NCI-H1417 (cell line): ENCODE measurements around the gene UVRAG.

Source experiments
- DNase-seq, 3 experiments: peaks; one replicate each; lab custom pipeline; 2025; lab: John Stamatoyannopoulos, UW

Gene UVRAG

DNA sequence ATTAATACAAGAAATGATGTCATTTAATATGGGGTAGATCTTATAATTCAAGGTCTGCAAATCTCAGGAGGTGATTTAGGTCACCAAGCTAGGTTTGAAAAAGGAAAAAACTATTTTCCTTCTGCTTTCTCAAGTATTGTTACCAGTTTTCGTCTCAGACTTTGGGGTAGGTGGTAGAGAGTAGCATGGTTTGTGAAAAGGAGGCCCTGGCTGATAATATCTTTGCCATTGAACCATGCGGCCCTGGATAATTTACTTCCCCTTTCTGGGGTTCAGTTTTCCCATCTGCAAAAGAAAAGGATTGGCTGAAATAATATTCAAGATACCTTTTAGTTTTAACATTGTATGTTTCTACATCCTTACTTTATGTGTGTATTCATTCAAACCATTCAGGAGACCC, 299.2 kb downstream of the UVRAG start:
- DNase-seq = no peak

DNA sequence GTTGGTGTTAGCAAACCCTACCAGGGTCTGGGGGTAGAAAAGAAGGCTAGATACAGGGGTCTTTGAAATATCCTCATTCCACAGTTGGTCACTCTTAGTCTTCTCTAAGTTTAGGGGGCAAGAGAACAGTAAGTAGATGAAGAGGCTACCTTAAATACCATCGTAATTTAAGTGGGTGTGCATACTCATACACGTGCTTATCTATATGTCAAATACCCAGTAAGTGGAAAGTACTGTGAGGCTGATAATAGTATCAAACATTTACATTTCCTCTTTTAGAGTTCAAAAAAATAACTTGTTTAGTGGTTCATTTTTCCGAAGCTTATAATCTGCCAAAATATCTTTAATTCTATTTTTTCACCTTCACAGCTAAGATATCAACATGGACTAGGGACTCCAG, 300.5 kb downstream of the UVRAG start:
- no peak for DNase-seq

DNA sequence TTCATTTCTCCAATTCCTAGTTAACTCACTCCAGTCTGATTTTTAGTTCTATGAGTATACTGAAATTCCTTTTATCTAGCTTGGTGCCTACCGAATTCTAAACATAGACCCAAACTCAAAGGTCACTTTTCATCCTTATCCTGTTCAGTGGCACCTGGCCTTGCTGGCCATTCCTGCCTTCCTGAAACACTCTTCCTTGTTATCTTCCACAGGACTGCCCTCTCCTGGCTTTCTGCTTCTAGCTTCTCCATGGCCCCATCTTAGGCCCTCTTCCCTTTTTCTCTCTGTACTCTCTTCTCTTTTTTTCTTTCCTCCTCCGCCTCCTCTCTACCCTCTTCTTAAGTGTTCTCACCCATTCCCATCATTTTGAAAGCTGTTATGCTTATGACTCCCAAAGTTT, 304.0 kb downstream of the UVRAG start:
- DNase-seq = no peak

DNA sequence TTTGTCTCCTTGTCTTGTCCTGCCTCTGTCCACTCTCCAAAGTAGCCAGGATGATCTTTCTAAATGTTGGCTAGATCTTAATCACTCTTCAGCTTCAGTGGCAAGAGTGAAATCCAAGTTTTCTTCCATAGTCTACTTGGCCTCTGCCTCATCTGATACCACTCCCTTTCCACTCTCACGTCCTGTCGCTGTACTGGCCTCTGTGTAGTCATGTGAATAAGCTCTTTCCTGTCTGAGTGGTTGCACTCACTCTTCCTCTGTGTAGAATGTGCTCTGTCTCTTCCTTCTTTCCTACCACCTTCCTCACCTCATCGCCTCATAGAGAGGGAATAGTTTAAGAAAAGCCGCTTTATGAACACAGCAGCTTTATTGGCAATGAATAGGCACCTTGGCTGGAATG, 304.8 kb downstream of the UVRAG start:
- no peak for DNase-seq

DNA sequence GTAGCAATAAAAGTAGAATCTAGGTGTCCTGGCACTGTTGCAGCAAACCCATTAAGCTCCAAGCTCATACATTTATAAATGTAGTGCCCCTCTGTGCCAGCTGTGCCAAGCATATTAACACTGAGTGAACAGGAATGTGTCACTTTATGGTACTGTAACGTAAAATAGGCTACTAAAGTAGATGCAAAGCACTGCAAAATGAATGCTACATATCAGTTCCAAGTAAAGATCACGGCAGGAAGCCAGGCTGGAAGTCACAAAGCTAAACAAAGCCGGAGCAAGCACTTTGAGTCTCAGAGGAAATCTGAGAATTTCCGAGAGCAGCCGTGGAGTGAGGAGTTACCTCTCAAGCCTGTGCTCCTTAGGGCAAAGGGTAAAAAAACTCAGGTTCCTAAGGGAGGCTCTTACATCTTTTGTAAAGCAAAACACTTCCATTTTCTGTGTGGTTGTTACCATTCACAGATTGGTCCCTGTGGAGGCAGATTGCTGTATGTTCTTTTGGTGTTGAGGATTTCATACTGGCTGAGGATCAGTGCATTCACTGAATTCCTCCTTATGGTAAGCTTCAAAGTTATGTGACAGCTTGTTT, 305.6 kb downstream of the UVRAG start:
- peak in 1 of 3 experiments; percentile 6 for DNase-seq

DNA sequence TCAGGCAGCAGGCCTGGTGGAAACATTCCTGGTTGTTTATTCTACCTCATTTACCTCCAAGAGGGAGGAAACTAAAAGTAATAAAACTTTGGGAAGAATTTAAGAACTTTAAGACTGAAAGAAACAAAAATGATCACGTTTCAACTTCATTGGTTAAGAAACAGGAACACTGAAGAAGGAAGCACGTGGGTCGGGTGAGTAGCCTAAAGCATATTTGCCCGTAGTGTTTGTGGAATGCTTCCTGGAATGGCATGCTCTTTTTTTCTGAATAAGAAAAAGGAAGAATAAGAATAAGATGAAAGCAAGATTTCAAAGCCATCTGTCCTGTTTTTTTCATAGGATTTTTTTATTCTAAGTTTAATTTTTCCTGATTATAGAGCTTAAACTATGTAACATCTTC, 308.2 kb downstream of the UVRAG start:
- DNase-seq = no peak

DNA sequence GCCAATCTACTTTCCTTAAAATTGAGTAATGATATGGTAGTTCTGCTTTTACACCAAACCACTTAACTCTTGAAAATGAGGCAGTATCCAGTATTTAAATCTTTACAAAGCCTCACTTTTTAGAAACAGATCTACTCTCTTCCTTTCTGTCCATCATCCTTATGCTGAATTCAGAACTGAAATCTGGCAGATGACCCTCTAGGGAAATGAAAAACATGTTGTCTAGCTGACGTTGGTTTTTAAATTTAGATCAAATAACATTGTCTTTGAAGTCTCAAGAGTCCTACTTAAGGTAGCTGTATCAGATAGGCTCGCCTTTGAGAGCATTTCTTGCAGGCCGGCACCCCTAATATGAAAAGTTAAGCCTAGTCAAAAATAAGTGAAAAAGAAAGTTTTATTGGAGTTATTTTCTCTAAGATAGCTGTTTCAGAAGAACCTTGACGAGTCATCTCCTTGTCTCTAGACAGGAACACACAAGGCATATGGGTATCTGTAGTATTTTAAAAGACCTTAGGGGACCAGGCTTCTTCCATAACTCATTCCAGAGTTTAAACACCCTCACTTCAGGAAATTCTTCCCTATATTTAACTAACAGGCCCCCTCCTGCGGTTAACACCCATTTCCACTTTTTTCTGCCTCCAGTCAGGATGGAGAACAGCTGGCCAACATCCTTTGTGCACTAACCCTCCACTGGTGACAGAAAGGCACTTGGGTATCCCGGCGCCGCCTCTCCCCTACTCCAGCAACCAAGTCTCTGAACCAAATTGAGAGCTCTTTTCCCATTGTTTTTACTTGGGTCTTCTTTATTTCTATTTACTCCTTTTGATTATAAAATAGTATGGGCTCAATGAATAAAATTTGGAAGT, 310.1 kb downstream of the UVRAG start:
- DNase-seq = no peak

DNA sequence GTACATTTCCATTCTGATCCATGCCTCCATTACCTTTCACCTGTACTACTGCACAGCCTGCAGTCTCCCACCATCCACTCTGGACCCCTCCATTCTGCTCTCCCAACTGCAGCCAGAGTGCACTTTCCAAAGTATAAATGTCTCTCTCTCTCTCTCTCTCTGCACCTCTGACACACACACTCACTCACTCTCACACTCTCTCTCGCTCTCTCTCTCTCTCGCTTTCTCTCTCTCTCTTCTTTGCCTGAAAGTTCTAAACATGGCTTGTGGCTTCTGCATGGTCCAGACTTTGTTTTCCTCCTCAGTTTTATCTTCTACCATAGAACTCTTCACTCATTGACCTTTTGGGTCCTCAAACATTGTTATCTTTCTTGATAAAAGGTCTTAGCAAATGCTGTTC, 314.7 kb downstream of the UVRAG start:
- DNase-seq = no peak

DNA sequence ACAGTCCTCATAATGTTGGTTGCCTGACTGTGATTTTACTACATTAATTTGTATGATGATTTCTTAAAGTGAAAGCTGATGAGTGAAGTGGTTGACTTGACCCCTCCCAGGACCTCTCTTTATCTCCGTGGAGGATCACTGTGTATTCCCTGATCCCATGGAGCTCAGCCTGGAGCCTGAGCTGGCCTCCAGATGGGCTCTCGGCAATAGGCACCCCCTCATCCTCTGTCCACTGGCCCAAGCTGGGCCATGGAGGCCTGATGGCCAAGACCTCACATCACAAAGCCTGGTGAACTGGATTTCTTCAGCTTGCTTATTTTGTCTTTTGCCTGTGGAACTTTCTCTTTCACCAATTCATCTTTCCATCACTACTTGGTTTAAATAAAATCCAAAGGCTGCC, 316.1 kb downstream of the UVRAG start:
- no peak for DNase-seq

DNA sequence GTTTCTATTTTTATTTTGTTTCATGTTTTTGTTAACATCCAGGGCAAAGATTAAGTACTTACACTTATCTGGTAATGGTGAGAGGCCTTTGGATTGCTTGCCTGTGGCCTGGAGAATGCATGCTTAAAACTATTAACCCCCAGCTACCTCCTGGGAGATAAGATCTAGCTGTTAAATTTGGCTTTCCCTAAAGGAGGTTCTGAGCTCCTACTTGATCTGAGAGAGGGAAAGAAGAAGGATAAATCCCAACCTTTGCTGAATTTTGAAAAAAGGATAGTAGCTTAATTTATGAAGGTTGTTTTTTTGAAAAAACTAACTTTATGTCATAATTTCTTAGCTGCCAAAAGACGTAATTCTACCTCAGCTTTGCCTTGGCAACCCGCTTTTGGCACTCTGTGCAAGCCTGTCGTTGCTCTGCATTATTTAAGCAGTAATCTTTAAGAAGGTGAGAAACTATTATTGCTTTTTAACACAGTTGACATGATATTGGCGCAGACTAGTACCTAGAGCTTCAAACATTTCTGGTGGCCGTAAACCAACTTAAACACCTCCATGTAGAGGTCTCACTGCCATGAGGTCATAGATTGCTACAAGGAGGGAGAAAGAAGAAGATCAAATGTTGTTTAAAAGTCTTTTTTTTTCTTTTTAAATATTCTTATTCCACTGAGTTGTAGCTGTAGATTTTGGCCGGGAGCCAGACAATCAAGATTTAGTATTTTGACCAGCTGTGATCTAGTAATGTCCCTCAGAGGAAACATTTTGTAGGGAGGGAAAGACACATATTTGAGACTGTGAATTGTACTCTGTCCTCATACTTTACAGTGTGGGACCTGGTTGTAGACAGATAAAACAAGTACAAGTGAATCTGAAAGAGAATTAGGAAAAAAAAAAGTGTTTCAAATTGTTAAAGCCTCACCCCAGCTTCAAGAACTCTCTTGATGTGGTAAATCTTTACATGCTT, 316.9 kb downstream of the UVRAG start:
- peak in 1 of 3 experiments; percentile 13 for DNase-seq

DNA sequence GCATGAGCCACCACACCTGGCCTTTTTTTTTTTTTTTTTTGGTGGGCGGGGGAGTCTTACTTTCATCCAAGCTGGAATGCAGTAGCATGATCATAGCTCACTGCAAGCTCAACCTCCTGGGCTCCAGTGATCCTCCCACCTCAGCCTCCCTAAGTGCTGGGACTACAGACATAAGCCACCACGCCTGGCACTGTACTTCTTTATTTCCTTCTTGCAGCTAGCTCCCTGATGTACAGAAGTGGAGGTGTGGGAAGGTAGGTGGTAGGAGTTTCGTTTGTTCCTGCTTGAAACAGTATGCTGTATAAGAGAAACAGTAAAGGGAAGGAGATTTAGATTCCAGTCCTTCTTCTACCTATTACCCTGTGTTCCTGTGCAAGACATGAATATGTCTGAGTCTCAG, 319.2 kb downstream of the UVRAG start:
- no peak for DNase-seq

DNA sequence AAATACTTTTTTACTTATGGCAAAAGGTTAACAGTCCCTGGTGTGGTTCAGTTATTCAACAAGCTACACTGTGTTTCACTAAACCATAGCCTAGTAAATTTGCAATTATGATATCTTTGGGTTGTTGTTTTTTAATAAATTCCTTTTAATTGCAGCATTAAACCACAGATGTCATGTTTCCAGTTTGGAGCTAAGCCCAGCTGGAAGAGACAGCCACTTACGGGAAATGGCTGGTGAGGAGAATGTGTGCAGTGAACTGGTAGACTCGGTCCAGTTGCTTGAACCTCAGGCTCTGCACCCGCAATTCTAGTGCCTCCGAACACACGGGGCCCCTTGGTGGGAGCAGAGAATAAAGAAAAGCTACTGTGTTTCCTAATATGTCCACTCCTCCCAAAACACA, 320.5 kb downstream of the UVRAG start:
- DNase-seq = no peak

DNA sequence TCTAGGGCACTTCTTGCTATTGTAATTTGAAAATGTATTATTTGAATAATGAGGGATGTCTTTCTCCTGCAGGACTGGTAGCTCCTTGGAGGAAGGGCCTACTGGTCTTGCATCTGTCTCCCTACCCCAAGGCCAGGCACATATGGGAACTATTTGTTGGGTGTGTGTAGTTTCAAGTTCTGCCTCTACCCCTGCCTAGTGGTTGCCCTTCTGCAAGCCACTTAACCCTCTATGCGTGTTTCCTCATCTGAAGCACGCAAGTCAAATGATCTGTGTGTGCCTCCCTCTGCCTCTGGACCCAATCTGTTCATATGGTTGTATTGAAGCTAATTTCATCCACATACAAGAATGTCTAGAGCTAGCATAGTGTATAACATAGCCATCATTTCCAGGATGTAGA, 324.3 kb downstream of the UVRAG start:
- no peak for DNase-seq

DNA sequence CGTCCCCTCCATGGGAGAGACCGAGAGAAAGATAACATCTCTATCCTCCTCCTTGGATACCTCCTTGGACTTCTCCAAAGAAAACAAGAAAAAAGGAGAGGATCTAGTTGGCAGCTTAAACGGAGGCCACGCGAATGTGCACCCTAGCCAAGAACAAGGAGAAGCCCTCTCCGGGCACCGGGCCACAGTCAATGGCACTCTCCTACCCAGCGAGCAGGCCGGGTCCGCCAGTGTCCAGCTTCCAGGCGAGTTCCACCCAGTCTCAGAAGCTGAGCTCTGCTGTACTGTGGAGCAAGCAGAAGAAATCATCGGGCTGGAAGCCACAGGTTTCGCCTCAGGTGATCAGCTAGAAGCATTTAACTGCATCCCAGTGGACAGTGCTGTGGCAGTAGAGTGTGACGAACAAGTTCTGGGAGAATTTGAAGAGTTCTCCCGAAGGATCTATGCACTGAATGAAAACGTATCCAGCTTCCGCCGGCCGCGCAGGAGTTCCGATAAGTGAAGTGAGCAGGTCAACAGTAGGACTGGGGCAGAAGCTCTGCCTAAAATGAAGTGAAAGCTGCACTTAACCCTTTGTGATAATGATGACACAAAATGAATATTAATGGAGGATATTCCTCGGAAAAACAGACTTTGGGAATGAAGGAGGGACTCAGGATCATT, 326.0 kb downstream of the UVRAG start:
- DNase-seq = no peak

DNA sequence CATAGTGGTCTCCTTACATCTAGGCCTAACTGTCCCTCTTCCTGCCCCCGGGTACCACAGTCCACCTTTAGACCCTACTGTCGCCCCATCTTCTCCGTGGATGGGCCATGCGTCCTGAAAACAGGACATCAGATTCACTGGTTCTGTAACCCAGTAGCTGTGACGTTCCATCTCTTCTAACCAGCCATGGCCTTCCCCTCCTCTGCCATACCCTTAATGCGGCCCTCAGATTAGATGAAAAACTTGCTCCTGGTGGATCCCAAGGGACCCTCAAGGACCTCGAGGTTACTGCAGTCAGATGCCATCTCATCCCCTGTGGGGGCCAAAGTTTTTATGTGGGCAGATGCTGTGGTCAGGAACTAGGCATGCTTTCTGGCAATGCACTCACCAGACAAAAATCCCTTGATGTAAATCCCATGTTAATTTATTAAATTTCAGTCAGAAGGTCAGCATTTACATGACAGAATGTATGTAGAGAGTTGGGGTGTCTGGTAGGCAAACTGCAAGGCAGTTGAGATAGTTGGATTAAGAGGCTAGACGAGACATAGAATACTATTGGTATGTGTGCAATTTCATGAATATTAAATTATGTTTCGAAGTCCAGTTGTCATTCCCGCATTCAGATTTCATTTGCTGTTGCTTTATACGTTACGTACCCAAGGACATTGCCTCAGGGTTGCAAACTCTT, 327.0 kb downstream of the UVRAG start:
- DNase-seq = no peak

DNA sequence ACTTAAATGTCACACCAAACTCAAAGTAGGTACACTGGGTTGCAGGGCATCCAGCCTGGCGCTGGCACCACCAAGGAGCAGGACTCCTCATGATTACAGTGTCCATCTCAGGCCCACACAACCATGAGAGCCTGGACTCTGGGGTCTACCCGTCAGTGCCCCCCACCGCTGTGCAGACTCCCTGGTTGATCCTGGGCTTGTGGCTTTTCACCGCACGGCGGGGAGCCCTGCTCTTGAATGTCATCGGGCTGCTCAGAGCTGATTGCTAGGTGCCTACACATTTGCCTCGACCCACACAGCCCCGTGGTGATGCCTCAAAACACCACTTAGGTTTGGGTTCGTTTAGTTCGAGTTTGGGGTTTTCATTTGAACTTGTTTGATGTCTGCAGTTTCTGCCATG, 328.3 kb downstream of the UVRAG start:
- DNase-seq = no peak

DNA sequence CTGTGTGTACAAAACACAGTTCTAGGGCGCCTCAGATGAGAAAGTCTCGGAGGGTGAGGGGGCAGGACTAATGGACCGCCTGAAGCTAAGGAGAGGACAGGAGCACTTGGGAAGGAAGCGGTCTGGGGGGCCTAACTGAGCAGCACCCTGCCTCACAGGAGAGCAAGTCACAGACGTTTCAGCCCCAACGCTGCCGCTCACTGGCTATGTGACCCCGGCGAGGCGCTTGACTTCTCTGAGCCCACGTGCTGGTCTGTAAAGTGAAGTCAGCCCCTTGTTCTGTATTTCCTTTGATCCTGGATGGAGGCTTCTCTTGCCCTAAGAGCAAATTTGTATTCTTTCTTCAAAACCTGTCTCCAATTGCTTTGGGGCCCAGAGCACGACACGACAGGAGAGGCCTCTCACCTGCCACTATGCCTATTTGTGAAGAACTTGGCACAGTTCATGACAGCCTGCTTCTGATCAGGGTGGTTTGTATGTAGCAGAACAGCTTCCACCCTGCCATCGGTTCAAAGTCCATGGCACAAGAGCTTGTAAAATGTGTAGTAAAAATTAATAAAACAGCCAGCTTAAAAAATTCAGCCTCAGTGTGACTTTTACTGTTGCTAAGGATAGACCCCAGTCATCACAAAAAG, 332.2 kb downstream of the UVRAG start:
- DNase-seq = no peak

DNA sequence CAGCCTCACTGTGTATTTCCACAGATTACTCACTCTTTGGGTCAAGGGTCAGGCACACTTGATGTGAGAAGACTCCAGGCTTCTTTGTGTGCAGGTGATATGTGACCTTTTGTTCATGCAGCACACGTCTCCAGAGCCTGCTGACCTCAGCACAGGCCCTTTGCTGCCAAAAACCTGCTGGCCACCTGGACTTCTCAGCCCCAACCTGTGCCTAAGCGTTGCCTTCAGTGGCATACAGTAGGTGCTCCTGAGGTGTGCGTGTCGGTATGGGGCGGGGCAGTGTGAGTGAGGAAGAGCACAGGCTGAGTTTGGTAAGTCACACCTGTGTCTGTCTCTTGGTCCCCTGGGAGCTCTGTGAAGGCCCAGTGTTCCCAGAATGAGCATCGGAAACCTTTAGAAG, 333.2 kb downstream of the UVRAG start:
- no peak for DNase-seq

DNA sequence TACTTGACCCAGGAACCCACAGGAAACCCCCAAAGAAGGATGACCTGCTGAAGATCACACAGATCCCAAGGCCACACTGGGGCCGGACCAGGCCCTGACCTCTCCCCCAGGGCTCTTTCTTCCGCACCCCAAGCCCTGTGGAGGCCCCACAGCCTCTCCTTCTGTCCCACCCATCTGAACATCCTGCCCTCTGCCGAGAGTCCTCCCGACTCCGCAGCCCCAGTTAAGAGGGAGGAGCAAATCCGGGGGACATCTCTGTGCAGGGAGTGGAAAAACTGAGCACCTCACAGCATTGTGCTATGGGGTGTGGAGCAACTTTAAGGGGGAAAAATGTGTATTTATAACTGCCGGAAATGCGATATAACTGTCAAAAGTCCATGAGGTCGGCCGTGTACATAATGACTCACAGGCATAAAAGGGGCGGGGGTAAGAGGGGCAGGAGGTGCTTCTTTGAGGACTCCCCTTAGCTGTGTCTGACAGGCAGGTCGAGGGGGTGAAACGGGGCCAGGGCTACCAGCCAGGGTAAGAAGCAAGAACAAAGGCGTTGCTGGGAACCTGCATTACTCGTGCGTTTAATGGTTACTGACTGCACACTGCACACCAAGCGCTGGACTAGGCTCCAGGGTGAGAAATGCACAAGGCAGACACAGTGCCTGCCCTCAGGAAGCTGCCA, 334.1 kb downstream of the UVRAG start:
- DNase-seq = no peak

DNA sequence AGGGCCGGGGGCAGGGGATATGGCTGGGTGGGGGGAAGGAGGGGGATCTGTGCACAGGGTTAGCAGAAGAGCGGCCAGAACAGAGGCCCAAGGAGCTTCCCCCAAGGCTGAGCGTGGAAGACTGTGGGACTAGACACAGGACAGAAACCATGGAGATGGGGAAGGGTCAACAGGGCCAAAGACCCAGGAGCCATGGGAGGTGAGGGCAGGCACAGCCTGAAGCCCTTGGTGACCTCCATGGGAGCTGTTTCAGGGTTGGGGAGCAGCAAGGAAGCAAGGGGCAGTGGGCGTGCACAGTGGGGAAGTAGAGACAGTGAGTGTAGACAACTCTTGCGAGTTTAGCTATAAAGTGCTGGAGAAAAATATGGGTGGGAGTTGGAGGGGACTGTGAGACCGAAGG, 334.7 kb downstream of the UVRAG start:
- DNase-seq = no peak
